K562 (cell line): ENCODE results near the gene TP53BP1. TPM values are rescaled to one million over a fixed set of nuclear protein-coding genes. Genes with fewer than 3 reads are reported as not detected.
A peak's percentile ranks its signal among the peaks of the same experiment; 100 is the strongest.

ENCODE experiments used
- ARNT ChIP-seq, 2 experiments: fragments of 450-650 bp; IDR thresholded peaks; 2 replicates each; pipeline ENCODE4 v1.6.1; 2016; ENCODE audit warnings: mild to moderate bottlenecking in 1 of 2
- FOS ChIP-seq: IDR thresholded peaks from 3 replicates; pipeline ENCODE4 v1.6.1; 2011; ENCODE audit not compliant: insufficient read length; ENCODE audit errors: extremely low read depth
- FOXP1 ChIP-seq: sonication (generic); formaldehyde crosslinking; IDR thresholded peaks from 2 replicates; pipeline ENCODE4 v1.8.0; 2022; ENCODE audit warnings: mild to moderate bottlenecking, missing genetic modification reagents
- HCFC1 ChIP-seq: IDR thresholded peaks from 2 replicates; pipeline ENCODE4 v1.6.1; 2012; ENCODE audit warnings: low read depth, low read length, improper control_type of control experiment
- ILF3 ChIP-seq: fragments of 450-650 bp; IDR thresholded peaks from 2 replicates; pipeline ENCODE4 v1.6.1; 2018; ENCODE audit warnings: antibody characterized with exemption, mild to moderate bottlenecking, moderate library complexity, borderline replicate concordance
- MECOM ChIP-seq: fragments of 250-450 bp; sonication (Bioruptor Pico); IDR thresholded peaks from 2 replicates; pipeline ENCODE4 v1.8.0; 2022; ENCODE audit warnings: inconsistent platforms
- MEF2D ChIP-seq: conservative IDR thresholded peaks from 2 replicates; pipeline ENCODE4 v1.6.1; 2016; ENCODE audit warnings: low read depth, missing genetic modification characterization, missing compliant biosample characterization
- POLR2G ChIP-seq: fragments of 200-400 bp; formaldehyde crosslinking; IDR thresholded peaks from 2 replicates; pipeline ENCODE4 v1.6.1; 2017; ENCODE audit warnings: low read depth, mild to moderate bottlenecking, antibody characterized with exemption, low read length, moderate library complexity
- POLR2H ChIP-seq: IDR thresholded peaks from 2 replicates; pipeline ENCODE4 v1.6.1; 2016; ENCODE audit warnings: missing genetic modification characterization, low read depth, mild to moderate bottlenecking, control low read depth, missing compliant biosample characterization, moderate library complexity
- RBM25 ChIP-seq: fragments of 200-400 bp; formaldehyde crosslinking; IDR thresholded peaks from 2 replicates; pipeline ENCODE4 v1.6.1; 2018; ENCODE audit warnings: low read length, low read depth, moderate library complexity; ENCODE audit not compliant: severe bottlenecking
- SOX6 ChIP-seq: fragments of 450-650 bp; IDR thresholded peaks from 2 replicates; pipeline ENCODE4 v1.6.1; 2014; ENCODE audit warnings: mild to moderate bottlenecking
- SP1 ChIP-seq: sonication (generic); formaldehyde crosslinking; IDR thresholded peaks from 2 replicates; pipeline ENCODE4 v1.8.1; 2022; ENCODE audit warnings: mild to moderate bottlenecking, missing genetic modification reagents
- ZNF143 ChIP-seq: sonication (generic); formaldehyde crosslinking; IDR thresholded peaks from 2 replicates; pipeline ENCODE4 v1.9.0; 2022; ENCODE audit warnings: mild to moderate bottlenecking, missing genetic modification reagents
- ZNF197 ChIP-seq: fragments of 200-800 bp; sonication (Bioruptor generic); IDR thresholded peaks from 2 replicates; pipeline ENCODE4 v1.6.1; 2016; ENCODE audit warnings: low read depth, missing genetic modification characterization, missing compliant biosample characterization
- ZNF551 ChIP-seq: fragments of 250-450 bp; sonication (Bioruptor Pico); IDR thresholded peaks from 2 replicates; pipeline ENCODE4 v1.5.0; 2021; ENCODE audit warnings: mild to moderate bottlenecking, moderate library complexity
- ZNF583 ChIP-seq: fragments of 250-450 bp; sonication (Bioruptor Pico); IDR thresholded peaks from 2 replicates; pipeline ENCODE4 v1.4.0; 2020
- ZNF785 ChIP-seq: fragments of 250-450 bp; sonication (Bioruptor Pico); IDR thresholded peaks from 2 replicates; pipeline ENCODE4 v1.4.0; 2020; ENCODE audit warnings: mild to moderate bottlenecking
- polyA plus RNA-seq, 8 experiments: library from polyadenylated mRNA; depleted of rRNA in 4 of 8; stranded (reverse) in 5 of 8; unstranded in 3 of 8; fragments of >200 nt; fragmentation: Nextera tagmentation in 2 of 8; fragmentation: Illumina TruSeq in 1 of 8; extraction: Ambion mirVana in 2 of 8; extraction: Trizol in 1 of 8; gene quantifications; 2 replicates each; pipeline versions ENCODE4 v1.2.1 to v1.2.3, GENCODE V29; 2011 to 2014; ENCODE audit warnings: inconsistent platforms in 1 of 8, missing spikeins in 1 of 8
- total RNA-seq, 7 experiments: library from RNA; depleted of rRNA in 6 of 7; stranded (reverse); fragments of >200 nt in 6 of 7; fragmentation: Illumina TruSeq in 2 of 7; extraction: Trizol in 2 of 7; gene quantifications; 2 replicates each; pipeline versions ENCODE4 v1.2.1 to v1.2.3, GENCODE V29; 2011 to 2021; ENCODE audit warnings: low replicate concordance in 1 of 7
- TF ChIP-seq, protein P1 (sequence below): fragments of 250-450 bp; sonication (Bioruptor Pico); IDR thresholded peaks from 2 replicates; pipeline ENCODE4 v1.5.0; 2021
- TF ChIP-seq, protein P2 (sequence below): fragments of 200-800 bp; sonication (Bioruptor generic); IDR thresholded peaks from 2 replicates; pipeline ENCODE4 v1.6.1; 2017; ENCODE audit warnings: missing genetic modification characterization, missing compliant biosample characterization
- TF ChIP-seq, protein P3 (sequence below): fragments of 450-650 bp; formaldehyde crosslinking; IDR thresholded peaks from 2 replicates; pipeline ENCODE4 v1.4.0; 2020; ENCODE audit warnings: mild to moderate bottlenecking, moderate library complexity
- TF ChIP-seq, protein P4 (sequence below): fragments of 250-450 bp; sonication (Bioruptor Pico); IDR thresholded peaks from 2 replicates; pipeline ENCODE4 v1.8.0; 2021; ENCODE audit warnings: moderate library complexity, mild to moderate bottlenecking, inconsistent platforms
- TF ChIP-seq, protein P5 (sequence below): fragments of 250-450 bp; sonication (Bioruptor Pico); IDR thresholded peaks from 2 replicates; pipeline ENCODE4 v1.8.0; 2021; ENCODE audit warnings: mild to moderate bottlenecking, moderate library complexity

The TP53BP1 gene
- total and polyA plus RNA-seq, 9 of the 15 experiments (the other 6 are each of a cell fraction or from before 2014, with no cell fraction given) = 5.7 to 63.3 (median 30.9) TPM

DNA sequence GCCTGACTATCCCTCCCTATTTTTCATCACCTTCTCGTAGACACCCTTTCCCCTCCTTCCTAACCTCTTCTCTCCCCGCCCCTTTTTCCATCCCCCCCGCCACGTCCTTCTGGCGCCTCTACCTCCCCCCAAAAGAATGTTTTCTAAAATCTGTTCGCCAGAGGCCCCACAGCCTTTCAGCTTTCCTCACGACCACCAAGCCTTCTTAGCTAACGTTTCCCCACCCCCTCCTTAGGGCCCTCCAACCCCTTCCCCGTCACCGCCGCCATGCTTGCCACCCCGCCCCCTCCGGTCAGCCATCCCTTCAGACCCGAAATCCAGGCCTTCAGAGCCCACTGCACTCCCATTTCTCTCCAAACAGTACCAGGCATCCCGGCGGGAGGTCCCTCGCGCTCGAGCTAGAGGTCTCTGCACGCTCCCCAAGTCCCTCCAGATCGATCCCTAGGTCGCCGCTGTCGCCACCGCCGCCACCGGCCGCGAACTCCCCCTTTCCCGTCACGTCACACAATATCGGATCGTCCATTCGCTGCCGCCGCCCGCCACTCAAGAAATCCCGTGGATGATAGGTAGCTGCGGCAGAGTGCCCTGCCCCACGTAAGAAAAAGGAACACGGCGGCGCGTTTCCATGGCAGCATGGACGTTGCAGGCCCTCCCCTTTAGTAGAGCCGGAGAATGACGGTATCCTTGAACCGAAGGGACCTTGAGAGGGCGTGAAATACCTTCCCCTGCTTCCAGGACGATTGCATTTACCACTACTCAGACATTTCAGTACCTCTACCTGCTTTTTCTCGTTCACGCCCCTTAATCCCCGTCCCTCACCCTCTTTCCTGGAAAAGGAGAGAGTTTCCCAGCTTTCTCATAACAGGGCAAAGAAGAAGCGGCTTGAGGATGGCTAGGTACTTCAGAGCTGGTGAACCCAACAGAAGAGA, at the start of gene TP53BP1 (continued):
- TF ChIP-seq, protein P1, sequence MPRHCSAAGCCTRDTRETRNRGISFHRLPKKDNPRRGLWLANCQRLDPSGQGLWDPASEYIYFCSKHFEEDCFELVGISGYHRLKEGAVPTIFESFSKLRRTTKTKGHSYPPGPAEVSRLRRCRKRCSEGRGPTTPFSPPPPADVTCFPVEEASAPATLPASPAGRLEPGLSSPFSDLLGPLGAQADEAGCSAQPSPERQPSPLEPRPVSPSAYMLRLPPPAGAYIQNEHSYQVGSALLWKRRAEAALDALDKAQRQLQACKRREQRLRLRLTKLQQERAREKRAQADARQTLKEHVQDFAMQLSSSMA (CRISPR knock-in tag) = no peak
- TF ChIP-seq ZNF583 (CRISPR knock-in tag) = no peak
- no peak for TF ChIP-seq POLR2H (tag)
- TF ChIP-seq MECOM (CRISPR knock-in tag) = no peak
- TF ChIP-seq ZNF197 (CRISPR knock-in tag) = no peak
- TF ChIP-seq SP1 (CRISPR knock-in tag) = peak; percentile 85
- no peak for TF ChIP-seq HCFC1
- TF ChIP-seq ZNF551 (CRISPR knock-in tag) = no peak
- TF ChIP-seq FOS = peak; percentile 86
- no peak for TF ChIP-seq ARNT (IDR thresholded peaks at IDR 0.05)
- TF ChIP-seq, protein P2, sequence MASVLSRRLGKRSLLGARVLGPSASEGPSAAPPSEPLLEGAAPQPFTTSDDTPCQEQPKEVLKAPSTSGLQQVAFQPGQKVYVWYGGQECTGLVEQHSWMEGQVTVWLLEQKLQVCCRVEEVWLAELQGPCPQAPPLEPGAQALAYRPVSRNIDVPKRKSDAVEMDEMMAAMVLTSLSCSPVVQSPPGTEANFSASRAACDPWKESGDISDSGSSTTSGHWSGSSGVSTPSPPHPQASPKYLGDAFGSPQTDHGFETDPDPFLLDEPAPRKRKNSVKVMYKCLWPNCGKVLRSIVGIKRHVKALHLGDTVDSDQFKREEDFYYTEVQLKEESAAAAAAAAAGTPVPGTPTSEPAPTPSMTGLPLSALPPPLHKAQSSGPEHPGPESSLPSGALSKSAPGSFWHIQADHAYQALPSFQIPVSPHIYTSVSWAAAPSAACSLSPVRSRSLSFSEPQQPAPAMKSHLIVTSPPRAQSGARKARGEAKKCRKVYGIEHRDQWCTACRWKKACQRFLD (CRISPR knock-in tag) = no peak
- TF ChIP-seq MEF2D (tag) = no peak
- TF ChIP-seq SOX6 = no peak
- TF ChIP-seq RBM25 = peak; percentile 85
- TF ChIP-seq, protein P3, sequence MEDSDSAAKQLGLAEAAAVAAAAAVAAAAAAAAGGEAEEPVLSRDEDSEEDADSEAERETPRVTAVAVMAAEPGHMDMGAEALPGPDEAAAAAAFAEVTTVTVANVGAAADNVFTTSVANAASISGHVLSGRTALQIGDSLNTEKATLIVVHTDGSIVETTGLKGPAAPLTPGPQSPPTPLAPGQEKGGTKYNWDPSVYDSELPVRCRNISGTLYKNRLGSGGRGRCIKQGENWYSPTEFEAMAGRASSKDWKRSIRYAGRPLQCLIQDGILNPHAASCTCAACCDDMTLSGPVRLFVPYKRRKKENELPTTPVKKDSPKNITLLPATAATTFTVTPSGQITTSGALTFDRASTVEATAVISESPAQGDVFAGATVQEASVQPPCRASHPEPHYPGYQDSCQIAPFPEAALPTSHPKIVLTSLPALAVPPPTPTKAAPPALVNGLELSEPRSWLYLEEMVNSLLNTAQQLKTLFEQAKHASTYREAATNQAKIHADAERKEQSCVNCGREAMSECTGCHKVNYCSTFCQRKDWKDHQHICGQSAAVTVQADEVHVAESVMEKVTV (CRISPR knock-in tag) = no peak
- no peak for TF ChIP-seq FOXP1
- TF ChIP-seq, protein P4, sequence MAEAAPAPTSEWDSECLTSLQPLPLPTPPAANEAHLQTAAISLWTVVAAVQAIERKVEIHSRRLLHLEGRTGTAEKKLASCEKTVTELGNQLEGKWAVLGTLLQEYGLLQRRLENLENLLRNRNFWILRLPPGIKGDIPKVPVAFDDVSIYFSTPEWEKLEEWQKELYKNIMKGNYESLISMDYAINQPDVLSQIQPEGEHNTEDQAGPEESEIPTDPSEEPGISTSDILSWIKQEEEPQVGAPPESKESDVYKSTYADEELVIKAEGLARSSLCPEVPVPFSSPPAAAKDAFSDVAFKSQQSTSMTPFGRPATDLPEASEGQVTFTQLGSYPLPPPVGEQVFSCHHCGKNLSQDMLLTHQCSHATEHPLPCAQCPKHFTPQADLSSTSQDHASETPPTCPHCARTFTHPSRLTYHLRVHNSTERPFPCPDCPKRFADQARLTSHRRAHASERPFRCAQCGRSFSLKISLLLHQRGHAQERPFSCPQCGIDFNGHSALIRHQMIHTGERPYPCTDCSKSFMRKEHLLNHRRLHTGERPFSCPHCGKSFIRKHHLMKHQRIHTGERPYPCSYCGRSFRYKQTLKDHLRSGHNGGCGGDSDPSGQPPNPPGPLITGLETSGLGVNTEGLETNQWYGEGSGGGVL (CRISPR knock-in tag) = no peak
- no peak for TF ChIP-seq ZNF143 (CRISPR knock-in tag)
- no peak for TF ChIP-seq ZNF785 (CRISPR knock-in tag)
- TF ChIP-seq ILF3 = no peak
- peak; percentile 71 for TF ChIP-seq POLR2G
- TF ChIP-seq, protein P5, sequence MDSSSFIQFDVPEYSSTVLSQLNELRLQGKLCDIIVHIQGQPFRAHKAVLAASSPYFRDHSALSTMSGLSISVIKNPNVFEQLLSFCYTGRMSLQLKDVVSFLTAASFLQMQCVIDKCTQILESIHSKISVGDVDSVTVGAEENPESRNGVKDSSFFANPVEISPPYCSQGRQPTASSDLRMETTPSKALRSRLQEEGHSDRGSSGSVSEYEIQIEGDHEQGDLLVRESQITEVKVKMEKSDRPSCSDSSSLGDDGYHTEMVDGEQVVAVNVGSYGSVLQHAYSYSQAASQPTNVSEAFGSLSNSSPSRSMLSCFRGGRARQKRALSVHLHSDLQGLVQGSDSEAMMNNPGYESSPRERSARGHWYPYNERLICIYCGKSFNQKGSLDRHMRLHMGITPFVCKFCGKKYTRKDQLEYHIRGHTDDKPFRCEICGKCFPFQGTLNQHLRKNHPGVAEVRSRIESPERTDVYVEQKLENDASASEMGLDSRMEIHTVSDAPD = no peak
